Measurements from ENCODE around the gene VILL.

DNA sequence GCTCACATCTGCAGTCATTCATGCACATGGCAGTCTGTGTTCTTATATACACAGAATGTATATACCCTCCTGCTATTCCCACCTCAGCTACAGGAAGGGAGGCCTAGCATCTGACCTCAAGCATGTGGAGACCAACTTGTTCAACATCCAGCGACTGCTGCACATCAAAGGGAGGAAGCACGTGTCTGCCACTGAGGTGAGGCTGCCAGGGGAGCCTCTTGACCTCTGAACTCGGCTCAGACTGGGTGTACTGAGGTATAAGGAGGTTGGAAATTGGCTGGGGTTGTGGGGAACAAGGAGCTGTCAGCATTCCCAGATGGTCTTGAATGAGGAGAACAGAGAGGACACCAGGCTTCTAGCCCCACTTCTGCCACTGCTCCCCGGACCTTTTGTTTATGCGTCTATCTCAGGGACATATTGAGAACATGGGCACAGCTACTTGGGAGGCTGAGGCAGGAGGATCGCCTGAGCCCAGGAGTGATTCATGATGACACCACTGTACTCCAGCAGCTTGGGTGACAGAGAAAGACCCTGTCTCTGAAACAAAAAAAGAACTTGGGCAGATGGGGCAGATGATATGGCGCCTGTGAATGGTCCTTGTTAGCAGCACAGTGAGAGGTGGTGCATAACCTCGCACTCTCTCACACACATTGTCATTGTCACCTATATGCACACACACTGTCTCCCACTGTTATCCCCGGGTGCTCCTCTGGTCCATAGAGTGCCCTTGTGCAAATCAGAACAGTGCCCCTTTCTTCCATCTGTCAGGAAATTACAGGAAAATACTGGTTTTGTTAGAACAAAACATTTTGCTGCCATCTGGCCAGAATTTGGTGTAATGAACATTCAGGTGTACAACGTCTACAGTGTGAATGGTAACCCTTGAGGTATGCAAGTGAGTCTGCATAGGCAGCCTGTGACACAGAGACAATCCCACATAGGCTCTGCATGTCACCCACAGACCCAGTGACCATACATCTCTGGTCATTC lies 5.4 kb downstream of the VILL start:
- TF ChIP-seq, protein P1, sequence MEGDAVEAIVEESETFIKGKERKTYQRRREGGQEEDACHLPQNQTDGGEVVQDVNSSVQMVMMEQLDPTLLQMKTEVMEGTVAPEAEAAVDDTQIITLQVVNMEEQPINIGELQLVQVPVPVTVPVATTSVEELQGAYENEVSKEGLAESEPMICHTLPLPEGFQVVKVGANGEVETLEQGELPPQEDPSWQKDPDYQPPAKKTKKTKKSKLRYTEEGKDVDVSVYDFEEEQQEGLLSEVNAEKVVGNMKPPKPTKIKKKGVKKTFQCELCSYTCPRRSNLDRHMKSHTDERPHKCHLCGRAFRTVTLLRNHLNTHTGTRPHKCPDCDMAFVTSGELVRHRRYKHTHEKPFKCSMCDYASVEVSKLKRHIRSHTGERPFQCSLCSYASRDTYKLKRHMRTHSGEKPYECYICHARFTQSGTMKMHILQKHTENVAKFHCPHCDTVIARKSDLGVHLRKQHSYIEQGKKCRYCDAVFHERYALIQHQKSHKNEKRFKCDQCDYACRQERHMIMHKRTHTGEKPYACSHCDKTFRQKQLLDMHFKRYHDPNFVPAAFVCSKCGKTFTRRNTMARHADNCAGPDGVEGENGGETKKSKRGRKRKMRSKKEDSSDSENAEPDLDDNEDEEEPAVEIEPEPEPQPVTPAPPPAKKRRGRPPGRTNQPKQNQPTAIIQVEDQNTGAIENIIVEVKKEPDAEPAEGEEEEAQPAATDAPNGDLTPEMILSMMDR (IDR thresholded peaks at IDR 0.05; ENCODE audit: low read length): no peak
- no peak for TF ChIP-seq EZH2phosphoT487 (IDR thresholded peaks at IDR 0.05; ENCODE audit: low read length)
